GM19240 (cell line): ENCODE results near the gene PNMA8B.

Source experiments
- DNase-seq: peaks from one replicate; pipeline ENCODE4 v3.0.0; 2011; ENCODE audit warnings: low spot score; ENCODE audit not compliant: insufficient read length

Gene PNMA8B

DNA sequence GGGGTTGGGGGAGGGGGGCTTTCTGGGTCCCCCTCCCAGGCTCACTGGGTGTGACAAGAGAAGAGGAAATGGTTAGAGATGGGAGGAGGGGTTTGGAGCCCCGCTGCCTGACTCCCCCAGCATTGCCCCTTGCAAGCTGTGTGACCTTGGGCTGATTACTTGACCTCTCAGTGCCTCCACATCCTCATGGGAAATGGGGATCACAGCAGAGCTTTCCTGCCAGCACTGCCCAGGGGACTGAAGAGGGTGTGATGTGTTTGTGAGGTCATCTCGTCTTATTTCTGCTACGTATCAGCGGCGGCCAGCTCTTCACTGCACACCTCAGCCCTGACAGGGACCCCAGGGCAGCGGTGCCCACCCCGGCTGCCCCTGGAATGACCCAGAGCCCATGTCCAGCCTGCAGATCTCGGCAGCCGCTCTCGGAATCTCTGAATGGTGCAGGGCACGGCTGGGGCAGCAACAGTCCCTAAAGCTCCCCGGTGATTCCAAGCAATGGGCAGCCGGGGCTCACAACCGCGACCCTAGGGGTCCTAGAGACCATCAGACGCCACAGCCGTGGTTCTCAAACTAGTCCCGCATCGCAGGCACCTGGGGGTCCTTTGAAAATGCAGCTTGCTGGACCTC lies 8.4 kb downstream of the PNMA8B start:
- DNase-seq: no peak

DNA sequence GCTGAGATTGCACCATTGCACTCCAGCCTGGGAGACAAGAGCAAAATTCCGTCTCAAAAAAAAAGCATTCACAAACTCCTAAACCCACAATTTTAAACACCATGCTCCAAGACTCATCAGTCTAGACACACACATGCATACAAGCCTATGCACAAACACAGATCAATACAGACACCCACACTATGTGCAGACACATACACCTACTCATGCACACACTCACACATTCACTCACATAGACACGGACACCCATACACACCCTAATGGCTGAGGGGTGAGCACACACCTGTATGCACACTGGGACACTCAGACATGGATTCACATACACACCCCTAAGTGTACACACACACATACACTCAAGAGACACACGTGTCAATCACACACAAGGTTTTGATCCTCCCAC lies 9.3 kb downstream of the PNMA8B start:
- no peak for DNase-seq

DNA sequence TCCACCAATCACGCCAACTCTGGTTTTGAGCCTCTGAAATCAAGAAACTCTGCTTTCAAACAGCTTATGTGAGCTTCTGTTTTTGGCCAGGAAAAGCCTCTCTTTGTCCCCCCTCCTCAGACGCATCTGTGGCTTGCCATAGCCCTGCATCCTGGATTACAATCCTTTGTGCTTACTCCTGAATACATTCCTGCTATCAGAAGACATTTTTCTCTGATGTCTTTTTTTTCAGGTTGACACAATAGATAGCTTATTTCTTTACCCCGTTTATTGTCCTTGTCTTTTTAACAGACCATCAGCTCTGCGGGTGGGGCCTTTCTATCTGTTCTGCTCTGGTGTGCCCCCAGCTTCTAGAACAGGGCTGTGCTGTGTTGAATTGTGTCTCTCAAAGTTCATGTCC lies 11.0 kb downstream of the PNMA8B start:
- DNase-seq: no peak

DNA sequence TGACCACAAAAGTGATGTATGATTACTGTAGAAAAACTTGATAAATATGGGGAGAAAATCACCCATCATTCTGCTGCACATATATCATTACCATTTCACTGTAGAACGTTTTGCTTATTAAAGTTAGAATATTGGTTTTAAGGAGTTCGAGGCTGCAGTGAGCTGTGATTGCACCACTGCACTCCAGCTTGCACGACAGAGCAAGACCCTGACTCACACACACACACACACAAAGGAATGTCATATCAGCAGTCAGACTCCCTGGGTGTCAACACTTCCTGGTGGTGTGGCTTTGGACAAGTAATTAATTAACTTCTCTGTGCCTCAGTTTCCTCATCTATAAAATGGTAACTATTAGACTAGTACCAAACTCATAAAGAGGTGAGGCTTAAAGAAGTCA lies 13.0 kb downstream of the PNMA8B start:
- no peak for DNase-seq

DNA sequence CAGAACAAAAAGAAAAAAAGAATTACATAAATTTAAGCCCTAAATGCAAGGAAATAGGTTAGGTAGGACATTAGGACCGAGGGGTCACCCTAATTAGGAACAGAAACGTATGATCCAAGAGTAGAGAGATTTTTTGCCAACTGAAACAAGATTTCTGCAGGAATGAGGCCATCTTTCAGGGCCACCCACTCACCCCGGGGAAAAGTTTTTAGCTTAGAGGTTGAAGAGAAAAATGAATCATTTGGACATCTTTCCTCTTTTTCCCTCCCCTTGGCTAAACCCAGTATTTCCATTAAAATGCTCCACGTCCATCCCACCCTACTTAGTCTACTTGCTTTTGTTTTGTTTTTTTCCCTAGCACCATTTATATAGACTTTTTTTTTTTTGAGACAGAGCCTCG lies 13.7 kb downstream of the PNMA8B start:
- DNase-seq: no peak

DNA sequence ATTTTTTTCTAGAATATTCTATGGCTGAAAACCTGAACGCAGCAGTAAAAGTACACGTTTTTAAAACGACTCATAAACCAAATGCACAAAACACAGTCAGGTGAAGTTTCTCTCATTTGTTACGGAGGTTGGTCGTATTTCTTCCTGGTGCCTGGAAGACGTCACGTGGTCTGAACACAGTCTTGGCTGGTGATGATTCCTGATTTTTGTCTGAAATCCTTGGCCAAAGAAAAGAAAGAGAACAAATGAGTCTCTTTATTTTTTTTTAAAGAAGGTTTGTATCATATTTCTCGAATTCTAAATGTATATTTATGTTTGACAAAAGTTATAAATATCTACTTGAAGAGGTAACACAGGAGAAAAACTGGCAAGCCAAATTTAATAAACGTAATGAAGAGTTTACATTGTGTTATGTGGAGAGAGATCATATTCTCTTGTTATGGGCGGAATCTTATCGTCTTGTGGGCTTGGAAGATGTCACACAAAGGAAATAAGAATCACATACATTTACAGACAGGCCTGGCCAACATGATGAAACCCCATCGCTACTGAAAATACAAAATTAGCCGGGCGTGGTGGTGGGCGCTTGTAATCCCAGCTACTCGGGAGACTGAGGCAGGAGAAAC lies 14.3 kb downstream of the PNMA8B start:
- DNase-seq: no peak

DNA sequence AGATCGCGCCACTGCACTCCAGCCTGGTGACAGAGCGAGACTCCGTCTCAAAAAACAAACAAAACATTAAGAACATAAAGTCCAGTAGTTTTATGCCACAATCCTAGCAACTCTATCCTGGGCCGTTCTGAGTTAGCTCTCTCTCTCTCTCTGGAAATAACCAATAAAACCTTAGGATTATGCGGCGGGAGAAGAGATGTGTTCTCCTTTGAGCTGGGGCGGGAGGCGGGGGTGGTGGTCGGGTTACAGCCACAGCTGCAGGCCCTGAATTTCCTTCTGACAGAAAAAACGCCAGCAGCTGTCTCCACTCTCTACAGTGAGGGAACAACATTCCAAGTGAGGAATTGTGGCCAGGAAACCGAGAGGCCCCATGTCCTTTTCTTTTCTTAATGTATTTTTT lies 15.3 kb downstream of the PNMA8B start:
- no peak for DNase-seq

DNA sequence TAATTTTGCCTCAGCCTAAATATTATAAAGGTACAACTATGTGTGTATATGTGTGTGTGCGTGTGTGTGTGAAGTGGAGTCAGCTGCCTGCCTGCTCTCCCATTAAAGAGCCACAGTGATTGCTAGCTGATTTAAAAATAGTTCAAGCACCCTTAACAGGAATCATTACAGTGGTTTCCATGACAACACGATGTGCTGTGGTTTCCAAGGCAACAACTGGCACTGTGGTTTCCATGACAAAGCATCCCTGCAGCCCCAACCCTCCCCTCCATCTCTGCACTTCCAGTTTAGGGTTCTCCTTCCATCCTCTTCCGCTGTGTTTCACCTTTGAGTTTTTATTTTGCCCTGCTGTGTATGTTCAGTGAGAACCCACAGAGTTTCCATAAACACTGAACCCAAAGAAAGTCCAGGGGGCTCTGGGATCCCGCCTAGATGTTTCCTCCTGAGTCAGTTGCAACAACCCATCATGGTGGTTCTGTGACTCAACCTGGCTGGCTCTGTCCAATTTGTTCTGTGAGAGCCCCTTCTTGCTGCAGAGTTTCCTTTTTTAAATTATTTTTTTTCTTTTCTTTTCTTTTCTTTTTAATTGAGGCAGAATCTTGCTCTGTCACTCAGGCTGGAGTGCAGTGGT lies 17.2 kb downstream of the PNMA8B start:
- no peak for DNase-seq

DNA sequence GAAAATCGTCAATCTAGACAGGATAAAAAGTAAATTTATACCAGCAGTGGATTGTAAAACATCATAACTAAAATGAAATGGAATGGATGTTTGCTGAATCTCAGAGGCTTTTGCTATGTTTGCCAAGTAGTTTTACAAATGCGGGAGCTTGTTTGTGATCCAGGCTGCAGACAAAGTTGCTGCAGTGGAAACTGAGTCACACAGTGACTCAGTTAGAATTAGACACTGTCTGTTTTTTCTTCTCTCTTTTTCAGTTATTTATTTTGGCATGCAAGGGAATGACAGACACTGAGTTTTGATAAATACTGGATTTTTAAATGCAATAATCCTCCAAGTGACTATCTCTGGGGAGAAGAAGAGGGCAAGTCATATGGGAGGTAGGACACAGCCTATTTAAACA lies 19.7 kb downstream of the PNMA8B start:
- no peak for DNase-seq

DNA sequence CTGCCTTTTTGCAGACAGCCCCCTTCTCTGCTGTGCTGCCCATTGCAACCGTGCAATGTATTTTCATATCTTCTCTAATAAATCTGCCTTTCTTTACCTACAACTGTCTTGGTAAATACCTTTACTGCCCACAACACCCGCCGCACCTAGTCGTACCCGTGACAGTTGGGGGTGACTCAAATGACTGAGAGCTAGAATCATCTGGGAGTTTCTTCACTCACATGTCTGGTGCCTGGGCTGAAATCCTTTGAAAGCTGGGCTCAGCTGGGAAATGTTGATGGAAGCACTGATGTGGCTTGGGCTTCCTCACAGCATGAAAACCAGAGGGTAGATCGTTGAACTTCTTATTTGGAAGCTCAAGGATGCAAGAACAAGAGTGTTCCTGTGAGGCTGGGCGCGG lies 21.5 kb downstream of the PNMA8B start:
- DNase-seq: no peak

DNA sequence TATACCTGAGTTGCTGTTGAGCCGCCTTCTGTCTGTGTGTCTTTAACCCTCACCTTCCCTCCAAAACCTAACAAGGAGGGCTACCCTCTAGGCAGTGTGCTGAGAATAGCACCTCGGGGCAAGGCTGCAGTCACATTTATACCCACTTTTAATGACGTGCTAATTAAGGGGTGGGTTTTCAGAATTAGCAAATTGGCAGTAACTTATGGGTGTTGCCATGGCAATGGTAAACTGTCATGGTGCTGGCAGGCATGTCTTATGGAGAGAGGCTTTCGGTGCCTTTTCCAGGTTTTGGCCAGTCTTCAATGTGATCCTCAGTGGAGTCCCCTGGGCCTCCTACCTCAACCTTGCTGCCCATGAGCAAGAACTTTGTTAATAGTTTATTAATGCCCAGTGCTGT lies 23.1 kb downstream of the PNMA8B start:
- no peak for DNase-seq

DNA sequence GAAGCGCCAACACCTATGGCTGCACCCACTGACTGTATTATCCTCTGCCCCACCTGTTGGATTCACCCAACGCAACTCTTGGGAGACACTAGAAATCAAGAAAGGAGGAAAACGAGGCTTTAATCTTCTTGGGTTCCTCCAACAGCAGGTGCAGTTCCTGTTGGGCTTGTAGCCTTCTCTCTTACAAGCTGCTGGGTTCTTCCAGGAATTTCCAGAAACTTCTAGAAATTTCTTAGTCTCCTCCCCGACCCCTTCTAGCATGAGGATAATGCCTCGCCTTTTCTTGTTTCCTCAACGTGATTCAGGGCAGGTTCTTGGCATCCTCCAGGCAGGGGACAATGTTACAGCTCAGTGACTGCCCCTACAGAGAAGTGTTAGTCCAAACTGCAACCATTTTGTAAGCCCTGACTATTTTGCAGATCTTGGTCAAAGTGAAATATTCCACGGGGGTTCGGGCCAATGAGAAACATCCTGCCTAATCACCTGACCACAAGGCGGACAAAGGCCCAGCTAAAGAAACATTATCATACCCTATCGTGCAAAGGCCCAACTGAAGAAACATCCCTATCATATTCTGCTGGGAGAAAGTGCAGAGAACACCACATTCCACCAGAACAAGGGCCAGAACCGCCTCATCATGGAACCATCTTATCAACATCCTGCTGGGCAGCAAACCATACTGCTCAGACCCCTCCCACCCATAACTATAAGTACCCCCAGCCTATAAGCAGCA lies 23.7 kb downstream of the PNMA8B start:
- no peak for DNase-seq

DNA sequence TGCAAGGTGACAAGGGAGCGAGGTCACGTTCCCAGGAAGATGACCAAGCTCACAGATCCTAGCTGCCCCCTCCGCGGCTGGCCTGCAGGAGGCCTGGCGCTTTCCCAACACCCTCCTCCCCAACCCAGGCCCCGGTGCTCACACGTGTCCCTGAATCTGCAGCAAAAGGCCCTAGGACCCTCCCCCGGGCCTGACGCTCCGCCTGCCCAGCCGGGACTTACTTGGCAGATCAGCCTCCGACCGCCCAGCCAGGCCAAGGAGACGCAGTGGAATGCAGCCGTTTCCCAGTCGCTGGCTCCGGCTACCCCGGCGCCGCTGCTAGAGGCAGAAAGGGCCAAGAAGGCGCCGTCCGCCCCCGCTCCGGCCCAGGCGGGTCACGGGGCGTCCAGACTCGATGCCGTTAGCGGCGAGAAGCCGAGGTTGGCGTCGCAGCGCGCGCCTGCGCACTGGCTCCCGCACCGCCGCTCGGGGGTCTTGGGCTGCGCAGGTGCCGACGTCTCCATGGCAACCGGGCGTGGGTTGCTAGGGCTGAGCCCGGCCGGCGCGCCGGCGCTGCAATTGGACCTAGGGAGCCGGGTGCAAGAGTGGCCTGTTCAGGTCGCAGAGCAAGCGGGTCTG lies 24.4 kb downstream of the PNMA8B start, which contains the start of gene PNMA8A:
PNMA8A (minus strand) TSS at position 448 of the 618 bp plus-strand sequence. CDS start 528 bp downstream, outside the sequence.
- DNase-seq: no peak

DNA sequence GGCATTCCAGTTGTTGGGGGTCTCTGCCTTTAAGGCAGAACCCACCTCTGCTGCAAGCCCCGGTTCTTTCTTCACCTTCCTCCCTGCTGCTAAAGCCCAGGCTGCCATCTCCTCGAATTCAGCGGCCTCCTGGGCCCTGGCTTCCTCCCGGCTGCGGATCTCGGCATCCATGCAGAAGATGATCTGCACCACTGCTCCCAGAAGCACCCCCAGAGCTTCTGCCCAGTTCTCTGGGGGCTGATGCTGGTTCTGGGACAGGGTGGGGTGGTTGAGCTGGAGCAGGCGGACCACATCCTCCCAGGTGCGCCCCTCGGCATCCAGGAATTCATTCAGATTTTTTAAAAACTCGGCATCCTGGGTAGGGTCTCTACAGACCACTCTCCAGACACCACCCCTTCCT lies 25.3 kb downstream of the PNMA8B start:
- no peak for DNase-seq

DNA sequence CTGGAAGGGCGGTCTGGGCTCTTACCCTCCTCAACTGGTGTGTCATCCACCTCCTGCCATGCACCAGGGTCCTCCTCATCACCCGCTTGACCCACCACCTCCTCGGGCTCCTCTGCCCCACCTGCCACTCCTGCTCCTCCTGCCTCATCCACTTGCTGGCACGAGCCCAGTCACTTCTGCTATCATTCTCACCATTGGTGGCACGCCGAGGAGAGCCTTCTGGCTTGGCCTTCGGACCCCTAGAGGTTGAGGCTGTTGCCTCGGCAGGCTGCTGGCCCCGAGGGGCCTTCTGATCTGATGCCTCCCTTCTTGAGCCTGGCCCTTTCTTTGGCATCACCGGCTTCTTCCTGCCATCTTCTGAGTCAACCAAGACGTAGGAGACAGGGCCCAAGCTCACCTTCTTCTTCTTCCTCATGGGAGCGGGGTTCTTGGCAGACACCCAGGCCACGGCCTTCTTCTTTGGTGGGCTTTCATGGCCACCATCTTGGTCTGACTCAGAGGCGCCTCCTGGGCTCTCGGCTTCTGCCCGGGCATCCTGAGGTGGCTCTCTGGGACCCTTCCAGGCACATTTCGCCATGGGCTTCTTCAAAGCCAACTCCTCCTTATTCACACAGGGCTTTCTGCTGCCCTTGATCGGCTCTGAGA lies 26.0 kb downstream of the PNMA8B start:
- DNase-seq: no peak

DNA sequence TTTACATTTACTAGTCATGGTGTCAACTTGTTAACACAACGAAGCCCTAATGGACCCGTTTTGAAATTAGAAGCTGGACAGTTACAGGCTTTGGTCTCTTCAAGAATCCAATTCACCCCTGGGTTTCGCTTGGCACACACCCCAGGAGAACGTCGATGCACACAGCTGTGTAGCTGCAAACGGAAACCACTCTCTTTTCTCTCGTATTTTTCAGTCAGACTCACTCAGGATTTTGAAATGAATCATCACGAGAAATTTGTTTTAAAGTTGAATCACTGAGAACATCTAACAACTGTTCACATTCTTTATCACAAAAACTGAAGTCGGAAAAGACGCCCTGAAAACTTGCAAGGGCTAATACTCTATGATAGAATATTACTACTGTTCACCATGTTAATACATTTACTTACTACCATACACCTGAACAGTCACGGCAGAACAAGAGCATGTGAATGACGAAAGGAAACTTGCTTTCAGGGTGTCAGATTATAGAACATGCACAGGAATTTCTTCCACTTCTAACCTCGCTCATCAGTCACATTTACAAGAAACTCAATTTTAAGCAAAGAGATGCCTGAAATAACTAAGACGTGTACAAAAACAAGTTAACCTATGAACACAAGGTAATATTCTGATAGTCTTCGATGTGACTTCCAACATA lies 29.0 kb downstream of the PNMA8B start:
- no peak for DNase-seq

DNA sequence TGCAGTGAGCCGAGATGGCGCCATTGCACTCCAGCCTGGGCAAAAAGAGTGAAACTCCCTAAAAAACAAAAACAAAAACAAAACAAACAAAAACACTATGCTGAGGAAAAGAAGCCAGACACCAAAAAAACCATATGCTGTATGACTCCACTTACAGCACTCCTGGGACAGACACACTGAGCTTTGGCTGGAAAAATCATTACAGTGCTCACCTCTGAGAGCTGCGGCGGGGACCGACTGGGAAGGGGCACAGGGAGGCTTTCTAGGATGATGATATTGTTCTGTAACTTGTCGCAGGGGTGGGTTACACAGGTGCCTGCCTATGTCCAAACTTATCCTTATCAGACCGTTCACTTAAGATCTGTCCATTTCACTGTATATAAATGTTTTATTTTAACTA lies 32.2 kb downstream of the PNMA8B start:
- no peak for DNase-seq

DNA sequence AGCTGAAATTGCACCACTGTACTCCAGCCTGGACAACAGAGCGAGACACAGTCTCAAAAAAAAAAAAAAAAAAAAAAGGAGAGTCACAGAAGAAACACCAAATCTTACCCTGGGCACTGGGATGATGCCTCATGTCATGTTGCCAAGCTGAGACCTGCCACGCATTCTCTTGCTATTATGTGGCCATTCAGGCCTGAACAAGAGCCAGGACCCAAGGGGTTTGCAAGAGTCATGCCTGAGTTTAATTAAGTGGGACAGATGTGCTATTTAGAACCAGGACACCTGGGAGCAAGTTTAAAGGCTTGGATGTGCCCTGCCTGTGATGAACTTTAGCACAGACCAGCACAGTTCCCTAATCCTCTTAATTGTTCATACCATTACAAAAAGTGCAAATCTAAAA lies 34.1 kb downstream of the PNMA8B start:
- no peak for DNase-seq

DNA sequence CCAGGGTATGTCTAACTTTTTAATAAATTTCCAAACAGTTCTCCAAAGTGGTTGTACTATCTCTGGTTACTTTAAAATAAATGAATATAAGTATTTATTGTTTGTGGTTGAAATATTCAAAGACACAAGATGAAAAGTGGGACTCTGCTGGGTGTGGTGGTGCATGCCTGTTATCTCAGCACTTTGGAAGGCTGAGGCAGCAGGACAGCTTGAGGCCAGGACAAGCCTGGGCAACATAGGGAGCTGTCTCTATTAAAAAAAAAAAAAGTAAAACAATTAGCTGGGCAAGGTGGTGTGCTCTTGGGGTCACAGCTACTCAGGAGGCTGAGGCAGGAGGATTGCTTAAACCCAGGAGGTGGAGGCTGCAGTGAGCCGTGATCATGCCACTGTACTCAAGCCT lies 34.7 kb downstream of the PNMA8B start:
- DNase-seq: no peak

DNA sequence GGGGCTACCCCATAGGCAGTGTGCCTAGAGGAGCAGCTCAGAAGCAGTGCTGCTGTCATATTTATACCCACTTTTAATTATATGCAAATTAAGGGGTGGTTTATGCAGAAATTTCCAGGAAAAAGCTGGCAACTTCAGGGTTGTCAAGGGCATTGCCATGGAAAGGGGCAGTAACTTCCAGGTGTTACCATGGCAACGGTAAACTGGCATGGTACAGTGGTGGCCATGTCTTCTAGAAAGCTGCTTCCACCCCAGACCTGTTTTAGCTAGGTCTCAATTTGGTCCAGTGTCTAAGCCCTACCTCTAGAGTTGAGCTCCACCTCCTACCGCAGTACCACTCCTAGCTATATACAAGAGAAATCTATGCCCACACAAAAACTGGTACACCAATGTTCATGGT lies 35.6 kb downstream of the PNMA8B start:
- no peak for DNase-seq

DNA sequence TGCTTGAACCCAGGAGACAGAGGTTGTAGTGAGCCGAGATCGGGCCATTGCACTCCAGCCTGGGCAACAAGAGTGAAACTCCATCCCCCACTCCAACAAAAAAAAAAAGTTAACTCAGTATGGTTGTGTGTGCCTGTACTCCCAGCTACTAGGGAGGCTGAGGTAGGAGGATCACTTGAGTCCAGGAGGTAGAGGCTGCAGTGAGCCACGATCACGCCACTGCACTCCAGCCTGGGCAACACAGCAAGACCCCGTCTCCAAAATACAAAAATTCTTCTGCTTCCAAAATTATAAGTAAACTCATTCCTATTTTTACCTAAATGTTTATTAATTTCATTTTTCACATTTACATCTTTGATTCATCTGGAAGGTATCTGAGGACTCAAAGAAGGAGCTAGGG lies 38.7 kb downstream of the PNMA8B start:
- DNase-seq: no peak
